Epithelial cell of proximal tubule (primary cell): ENCODE data around the gene RNU6-9. TPM values are rescaled to one million over a fixed set of nuclear protein-coding genes. Genes with fewer than 3 reads are reported as not detected.

Source experiments
- DNase-seq: peaks from one replicate; pipeline ENCODE4 v3.0.0-alpha.2; 2011; ENCODE audit warnings: low read depth
- H3K4me3 ChIP-seq: 2 replicates; pipeline ENCODE4 v1.5.1; 2011; ENCODE audit warnings: low read depth, mild to moderate bottlenecking, low read length
- CTCF ChIP-seq: conservative IDR thresholded peaks from 2 replicates; pipeline ENCODE4 v1.5.1; 2012; ENCODE audit warnings: low read depth, mild to moderate bottlenecking, low read length
- total RNA-seq: library from RNA; depleted of rRNA; stranded (reverse); fragments of >200 nt; gene quantifications from 2 replicates; pipeline ENCODE4 v1.2.3, GENCODE V29; 2015

Gene RNU6-9
- total RNA-seq, 1 donor from 2014 or later: not detected

- no peak overlapping the region for H3K4me3 ChIP-seq
- no peak for DNase-seq
- no peak for TF ChIP-seq CTCF
These were observed 8.7 kb downstream of the RNU6-9 start for GRCh38 chr19:902093-902370.

- TF ChIP-seq CTCF: no peak
- no peak overlapping the region for H3K4me3 ChIP-seq
- DNase-seq: no peak
These were observed 9.4 kb downstream of the RNU6-9 start for GRCh38 chr19:902446-903226.

- no peak for DNase-seq
These were observed 10.0 kb downstream of the RNU6-9 start for GRCh38 chr19:903266-903797.

GRCh38 chr19:904545-904944, 11.3 kb downstream of the RNU6-9 start:
- TF ChIP-seq CTCF: no peak
- no peak for DNase-seq

More at GRCh38 chr19:903266-903797, 10.0 kb downstream of the RNU6-9 start:
- TF ChIP-seq CTCF: no peak
- no peak overlapping the region for H3K4me3 ChIP-seq

GRCh38 chr19:906480-906879, 13.2 kb downstream of the RNU6-9 start:
- no peak overlapping the region for H3K4me3 ChIP-seq
- TF ChIP-seq CTCF: no peak
- no peak for DNase-seq

More at GRCh38 chr19:904545-904944, 11.3 kb downstream of the RNU6-9 start:
- no peak overlapping the region for H3K4me3 ChIP-seq

- no peak for TF ChIP-seq CTCF
- DNase-seq: no peak
- no peak overlapping the region for H3K4me3 ChIP-seq
These were observed 14.0 kb downstream of the RNU6-9 start for GRCh38 chr19:907183-907853.
